GM19468 (cell line): ENCODE measurements around the gene RAE1.
"Not testable (repeated sequence)": the region's sequence is repeated elsewhere in the genome, so short reads cannot be mapped to it uniquely, and the experiment has no call there.

Experiments used
- ATAC-seq: cut with Tn5 transposase; IDR thresholded peaks from one replicate; pipeline ENCODE4 v1.9.1; 2021; ENCODE audit warnings: mild to moderate bottlenecking, moderate library complexity, moderate number of reproducible peaks; ENCODE audit not compliant: unreplicated experiment; ENCODE audit errors: extremely low read depth

The RAE1 gene

DNA sequence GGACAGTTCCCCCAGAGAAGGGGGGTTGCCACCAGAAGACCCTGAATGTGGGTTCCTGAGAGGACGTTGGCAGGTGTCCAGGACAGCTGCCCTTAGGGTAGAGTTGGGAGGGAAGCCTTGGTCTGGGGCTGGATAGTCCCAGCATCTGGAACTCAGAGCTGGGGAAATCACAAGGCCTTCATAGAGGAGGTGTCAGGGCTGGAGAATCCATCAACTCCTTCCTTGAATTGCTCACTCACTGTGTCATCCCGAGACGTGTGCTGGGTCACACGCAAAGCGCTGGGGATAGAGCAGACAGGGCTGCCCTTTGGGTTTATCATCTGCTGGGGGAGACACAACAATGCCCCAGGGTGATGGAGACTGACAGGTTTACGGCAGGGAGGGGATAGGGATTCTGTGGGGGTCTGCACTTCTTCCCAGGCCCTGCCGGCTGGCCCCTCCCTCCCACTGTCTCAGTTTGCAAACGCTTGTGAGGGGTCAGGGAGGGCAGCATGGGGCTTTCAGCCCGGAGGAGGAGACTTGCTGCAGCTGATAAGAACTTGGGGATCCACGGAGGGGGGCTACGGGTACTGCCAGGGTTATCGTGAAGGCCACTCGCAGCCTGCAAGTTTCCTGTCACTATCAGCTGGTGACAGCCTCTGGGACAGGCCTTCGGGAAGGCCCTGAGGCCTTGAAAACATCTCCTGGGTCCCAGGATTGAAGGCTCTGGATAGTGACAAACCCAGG lies 58.8 kb downstream of the RAE1 start:
- no peak for ATAC-seq

DNA sequence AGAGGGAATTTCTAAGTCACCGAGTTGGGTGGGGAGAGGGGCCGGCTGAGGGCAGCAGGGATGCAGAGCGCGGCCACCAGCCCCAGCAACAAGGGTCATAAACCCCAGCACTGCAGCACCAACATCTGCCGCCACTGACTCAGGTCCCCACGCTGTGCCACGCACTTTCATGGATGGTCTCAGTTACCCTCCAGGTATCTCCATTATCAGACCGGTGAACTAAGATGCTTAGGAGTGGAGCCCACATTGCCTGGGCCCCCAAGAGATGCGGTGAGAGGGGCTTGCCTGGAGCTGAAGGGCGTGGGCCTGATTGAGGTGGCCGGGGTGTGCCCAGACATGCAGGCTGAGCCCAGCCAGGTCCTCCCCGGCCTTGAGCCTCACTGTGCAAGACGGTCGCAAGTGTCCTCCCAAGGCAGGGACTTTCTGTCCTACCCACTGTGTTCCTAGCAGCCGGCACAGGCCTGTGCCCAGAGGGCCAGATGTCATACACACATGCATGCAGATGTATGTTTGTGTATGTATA lies 59.4 kb downstream of the RAE1 start:
- no peak for ATAC-seq

DNA sequence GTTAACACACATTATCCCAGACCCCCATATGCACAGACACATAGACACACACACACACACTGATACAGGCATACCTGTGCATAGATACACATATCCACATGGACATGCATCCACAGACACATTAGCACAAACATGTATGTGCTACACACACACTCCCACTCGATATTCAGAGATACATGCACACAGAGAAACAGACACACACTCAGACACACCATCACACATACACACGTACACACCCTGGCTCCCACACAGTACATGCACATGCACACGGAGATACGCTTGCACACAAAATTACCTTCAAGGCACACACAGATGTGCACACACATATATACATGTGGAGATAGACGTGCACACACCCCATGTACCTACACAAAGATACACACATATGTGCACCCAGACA lies 59.9 kb downstream of the RAE1 start:
- ATAC-seq: no peak

DNA sequence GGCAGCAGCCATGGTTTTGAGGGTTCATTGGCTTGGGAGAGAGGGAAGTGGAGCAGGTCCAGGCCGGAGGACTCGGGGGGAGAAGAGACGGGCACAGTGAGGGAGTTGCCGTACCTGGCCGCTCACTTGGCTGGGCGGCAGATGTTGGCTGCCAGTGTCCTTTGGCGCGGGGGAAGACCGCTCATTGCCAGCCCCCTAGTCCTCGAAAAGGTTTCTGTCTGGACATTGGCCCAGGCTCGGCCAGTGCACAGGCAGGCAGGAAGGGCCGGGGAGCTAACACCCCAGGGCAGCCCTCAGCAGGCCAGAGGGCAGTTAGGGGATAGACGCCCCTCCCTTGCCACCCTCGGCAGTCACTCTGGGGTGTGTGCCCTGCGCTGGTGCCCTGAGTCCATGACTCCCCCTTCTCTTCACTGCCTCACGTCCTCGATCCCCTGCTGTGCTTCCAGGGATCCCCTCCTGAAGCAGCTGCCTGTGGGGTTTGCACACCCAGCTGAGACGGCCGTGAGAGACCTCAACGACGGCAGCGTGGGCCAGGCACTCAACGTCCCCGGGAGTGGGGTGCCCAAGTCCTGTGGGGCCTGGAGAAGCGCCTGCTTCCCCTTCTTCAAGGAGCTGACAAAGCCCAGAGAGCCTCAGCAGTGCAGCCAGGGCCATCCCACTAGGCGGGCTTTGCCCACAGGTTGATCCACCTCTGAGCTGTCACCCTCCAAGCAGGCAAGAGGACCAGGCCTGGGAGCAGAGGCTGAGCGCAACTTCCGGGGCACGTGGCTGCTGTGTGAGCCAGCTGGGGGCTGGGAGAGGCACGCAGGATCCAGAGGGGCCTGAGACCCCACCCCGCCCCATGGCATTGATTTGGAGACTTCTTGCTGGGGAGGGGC lies 60.6 kb downstream of the RAE1 start:
- no peak for ATAC-seq

DNA sequence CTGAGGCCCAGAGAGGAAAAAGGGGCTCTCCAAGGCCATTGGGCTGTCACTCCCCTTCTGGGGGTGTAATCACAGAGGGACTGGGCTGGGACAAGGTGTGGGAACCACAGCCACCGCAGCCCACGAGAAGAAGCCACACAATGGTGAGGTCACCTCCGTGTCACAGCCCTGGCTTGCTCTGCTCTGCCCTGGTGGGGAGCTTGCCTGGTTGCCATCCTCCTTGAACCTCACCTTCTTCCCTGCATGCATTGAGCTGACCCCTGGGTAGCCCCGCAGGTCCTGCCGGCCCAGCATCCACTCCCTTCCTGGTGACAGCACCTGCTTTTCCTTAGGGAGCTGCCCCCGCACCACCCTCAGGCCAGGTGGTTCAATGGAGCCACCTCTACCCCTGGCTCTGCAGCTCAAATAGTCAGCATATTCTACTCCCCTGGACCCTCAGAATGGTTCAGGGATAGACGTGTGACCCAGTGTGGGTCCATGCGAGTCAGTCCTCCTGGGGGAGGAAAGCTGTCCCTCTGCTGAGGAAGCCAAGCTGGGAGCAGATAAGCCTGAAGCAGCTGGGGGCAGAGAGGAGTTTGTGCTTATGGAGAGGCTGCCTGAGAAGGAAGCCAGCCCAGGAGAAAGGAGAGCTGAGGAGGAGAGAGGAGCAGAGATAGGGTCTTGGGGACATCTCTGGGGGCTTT lies 61.4 kb downstream of the RAE1 start:
- no peak for ATAC-seq

DNA sequence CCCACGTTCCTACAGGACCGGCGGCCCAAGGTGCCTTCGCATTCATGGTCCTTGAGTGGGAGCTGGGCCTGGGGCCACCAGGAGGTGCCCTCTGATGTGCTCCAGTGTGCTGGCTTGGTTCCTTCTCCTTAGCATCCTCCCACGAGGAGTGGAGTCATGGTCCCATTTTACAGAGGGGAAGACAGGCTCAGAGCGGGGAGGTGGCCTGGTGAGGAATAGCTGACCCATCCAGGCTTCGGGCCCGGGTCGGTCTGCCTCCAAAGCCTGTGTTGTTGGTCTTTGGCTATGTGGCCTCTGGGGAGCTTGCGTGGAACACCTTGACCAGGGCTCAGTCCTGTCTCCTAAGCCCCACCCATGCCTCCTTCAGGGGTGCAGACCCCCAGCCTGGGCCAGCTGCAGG lies 62.9 kb downstream of the RAE1 start:
- no peak for ATAC-seq

DNA sequence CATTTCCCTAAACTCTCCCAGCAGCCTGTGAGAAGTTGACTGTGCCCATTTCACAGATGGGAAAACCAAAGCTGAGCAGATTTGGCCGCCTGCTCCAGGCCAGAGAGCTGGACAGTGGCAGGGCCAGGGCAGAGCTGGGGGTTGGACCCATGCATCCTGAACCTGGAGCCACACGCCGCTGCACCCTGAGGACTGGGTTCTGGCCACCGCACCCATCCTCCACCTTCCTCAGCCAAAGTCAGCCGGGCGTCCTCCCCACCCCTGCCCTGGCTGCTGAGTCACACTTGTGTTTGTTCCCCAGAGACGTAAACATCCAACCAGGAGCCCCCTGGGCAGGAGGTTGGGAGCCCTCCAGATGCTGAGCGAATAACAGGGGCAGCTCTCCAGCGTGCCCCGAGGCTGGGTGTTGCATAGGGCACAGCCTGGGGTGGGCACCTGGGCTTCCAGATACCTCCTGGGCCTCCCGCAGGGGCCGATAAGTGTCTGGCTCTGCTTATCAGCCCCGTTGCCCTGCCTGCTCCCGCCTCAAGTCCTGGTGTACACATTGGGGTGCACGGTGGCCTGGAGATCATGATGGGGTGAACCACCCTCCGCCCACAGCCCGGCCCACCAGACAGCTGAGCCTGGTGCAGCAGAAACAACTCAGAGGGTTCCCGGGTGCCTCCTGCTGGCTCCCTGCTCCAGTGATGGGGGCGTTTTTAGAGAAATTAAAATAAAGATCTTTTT lies 64.0 kb downstream of the RAE1 start:
- no peak for ATAC-seq

DNA sequence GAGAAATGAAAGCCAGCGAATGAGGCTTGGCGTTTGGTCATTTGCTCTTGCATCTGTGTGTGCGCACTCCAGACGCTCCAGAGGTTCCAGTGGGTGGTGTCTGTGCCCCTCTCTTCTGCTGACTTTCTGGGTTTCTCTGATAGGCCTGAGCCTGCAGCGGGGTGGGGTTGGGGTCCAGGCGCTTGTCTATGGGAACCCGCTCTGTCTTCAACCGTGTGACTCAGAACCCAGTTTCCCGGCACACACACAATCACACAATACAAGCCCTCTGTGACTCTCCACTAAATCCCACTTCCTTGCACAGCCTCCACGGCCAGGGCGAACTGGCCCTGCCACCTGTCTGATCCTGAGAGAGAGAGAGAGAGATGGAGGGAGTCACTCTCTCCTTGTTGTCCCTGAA lies 64.7 kb downstream of the RAE1 start:
- no peak for ATAC-seq

DNA sequence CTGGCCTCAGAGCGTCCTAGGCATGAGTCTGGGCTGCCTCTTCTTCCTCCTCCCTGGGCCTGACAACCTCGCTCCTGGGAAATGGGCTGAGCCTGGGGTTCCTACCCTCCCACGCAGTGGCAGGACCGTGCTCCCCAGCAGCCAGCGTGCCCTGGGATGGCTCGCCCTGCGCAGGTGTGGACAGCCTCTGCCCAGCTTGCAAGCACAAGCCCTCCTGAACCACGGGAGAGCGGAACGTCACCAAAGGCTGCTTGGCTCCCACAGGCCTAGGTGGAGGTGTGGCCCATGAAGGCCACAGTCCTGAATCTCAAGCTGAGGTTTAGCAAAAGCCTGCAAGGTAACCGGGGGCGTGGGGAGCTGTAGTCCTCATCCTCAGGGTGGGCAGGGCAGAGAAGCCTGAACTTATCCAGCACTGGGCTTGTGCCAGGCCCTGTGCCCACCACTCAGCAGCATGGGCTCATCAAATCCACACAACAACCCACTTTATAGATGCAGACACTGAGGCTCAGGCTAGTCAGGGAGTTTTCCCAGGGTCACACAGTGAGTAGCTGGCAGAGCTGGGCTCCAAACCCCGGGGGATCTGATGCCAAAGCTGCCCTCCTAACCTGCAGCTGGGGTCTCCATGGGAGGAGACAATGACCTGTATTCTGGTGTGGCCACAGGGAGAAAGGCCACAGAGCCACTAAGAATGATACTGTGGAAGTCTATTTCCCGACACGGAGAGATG lies 65.4 kb downstream of the RAE1 start:
- ATAC-seq: no peak

DNA sequence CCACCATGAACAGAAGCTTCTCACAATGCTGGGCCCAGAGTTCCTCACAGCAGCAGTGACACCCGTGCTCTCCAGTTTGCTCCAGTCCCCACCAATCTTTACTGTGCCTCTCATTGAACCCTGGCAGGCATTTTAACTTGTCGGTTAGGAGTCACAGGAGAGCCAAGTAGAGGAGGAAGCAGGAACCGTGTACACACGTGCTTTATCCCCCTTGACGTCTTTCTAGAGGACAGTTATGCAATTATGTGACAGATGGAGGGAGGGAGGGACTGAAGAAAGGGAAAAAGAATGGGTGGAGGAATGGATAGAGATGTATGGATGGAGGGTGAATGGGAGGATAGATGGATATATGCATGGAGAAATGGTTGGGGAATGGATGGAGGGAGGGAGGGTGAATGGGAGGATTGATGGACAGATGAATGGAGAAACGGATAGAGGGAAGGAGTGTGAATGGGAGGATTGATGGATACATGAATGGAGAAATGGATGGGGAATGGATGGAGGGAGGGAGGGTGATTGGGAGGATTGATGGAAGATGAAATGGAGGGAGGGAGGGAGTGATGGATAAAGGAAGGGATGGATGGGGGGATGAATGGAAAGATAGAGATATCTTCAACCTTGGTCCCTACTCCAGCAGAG lies 66.1 kb downstream of the RAE1 start:
- ATAC-seq: no peak

DNA sequence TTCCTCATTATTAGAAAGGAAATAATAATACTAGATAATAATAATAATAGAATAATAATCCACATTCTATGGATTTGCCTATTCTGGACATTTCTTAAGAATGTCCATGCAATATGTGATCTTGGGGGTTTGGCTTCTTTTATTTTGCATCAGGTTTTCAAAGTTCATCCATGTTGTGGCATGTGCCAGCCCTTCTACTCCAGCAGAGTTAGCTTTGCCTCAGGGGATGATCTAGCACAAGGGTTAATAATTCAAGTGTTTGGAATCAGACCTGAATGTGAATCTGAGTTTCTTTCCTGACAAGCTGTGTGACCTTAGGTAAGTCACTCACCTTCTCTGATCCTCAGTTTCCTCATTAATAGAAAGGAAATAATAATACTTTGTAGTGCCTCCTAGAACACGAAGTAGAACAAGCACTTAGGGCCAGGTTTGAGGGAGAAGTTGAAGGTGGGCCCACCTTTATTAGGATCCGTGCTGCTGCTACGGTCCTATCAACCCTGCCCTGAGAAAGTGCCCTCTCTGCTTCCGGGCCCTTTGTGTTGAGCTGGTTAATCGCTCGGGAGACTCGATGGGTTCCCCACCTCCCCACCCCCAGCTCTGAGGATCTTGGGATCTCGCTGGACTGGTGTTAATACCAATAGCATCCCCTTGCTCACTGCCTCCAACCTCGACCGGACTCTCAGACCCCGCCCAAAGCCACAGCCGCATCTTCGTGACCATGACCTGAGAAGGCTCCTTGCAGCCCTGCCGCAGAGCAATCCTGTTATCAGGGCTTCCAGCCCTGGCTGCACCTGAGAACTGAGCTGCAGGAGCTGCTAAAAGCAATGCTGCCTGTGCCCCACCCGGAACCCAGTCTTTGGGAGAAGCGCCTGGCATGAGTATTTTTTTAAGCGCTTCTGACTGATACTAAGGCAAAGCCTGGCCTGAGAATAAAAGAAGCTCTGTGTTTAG lies 67.0 kb downstream of the RAE1 start:
- no peak for ATAC-seq

DNA sequence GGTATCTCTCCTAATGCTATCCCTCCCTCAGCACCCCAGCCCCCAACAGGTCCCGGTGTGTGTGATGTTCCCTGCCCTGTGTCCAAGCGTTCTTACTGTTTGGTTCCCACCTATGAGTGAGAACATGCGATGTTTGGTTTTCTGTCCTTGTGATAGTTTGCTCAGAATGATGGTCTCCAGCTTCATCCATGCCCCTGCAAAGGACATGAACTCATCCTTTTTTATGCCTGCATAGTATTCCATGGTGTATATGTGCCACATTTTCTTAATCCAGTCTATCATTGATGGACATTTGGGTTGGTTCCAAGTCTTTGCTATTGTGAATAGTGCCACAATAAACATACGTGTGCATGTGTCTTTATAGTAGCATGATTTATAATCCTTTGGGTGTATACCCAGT lies 68.4 kb downstream of the RAE1 start:
- ATAC-seq: not testable (repeated sequence)

DNA sequence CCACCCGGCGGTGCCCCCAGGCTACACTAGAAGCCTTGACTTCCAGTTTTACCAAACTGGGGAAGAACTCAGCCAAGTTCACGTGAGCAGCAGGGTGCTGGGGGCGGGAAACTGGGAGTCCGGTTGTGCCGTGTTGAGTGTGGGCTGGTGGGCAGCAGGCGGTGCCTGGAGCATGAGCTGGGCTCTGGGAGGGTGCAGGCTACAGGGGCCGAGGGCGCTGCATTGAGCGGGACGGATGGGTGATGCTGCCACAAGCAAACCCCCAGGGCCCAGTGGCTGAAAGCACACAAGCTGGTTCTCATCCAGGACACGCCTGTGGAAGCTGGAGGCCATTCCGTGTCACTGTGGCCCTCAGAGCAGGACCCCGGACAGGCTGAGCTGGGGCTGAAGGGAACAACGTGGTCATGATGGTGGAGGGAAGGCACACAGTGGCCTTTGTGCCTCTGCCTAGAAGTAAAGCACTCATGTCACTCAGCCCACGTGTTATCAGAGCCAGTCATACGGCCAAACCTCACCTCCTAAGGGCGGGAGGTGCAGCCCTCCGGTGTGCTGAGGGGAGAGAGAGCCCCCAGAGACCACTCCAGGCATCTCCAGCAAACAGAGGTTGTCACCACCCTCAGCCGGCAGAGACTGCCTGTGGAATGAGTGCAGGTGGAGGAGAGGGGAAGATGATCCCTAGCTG lies 69.7 kb downstream of the RAE1 start:
- ATAC-seq: no peak

DNA sequence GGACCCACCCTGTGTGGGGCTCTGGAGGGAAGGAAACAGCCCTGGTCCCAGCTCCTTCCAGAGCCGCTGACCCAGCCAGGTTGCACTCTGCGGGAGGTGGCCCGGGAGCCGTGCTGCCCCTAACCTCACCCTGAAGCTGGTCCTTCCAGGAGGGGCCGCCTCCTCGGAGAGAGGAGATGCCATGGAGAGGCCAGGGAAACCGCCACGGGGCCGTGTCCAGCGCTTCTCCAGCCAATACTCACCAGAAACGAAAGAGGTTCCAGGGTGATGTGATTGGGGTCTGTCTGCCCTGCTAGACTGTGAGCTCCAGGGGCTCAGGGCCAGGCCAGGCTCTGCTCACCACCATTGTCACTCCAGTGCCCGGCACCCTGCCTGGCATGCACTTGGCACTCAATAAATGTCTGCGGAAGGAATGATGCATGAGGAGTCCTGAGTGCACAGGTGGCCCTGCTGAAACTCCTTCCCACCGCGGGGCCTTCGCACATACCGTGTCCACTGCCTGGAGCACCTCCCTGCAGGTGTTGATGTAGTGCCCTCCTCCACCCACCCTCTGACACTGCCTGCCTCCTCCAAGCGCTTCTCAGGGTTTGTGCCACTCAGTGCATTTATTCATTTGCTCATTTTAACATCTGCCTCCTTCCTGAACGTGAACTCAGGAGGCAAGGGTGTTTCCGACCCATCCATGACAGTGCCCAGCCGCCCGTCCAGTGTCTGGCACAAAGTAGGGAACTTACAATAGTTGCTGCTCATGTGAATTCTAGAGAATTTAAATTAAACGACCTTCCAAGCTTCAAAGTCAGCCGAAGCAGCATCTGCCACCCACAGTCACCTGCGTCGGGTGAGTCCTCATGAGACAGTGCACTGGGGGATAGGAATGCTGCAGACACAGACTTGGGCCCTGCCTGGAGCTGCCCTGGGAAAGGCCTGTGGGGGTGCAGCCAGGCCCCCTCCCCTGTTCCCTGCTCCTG lies 70.5 kb downstream of the RAE1 start:
- no peak for ATAC-seq

DNA sequence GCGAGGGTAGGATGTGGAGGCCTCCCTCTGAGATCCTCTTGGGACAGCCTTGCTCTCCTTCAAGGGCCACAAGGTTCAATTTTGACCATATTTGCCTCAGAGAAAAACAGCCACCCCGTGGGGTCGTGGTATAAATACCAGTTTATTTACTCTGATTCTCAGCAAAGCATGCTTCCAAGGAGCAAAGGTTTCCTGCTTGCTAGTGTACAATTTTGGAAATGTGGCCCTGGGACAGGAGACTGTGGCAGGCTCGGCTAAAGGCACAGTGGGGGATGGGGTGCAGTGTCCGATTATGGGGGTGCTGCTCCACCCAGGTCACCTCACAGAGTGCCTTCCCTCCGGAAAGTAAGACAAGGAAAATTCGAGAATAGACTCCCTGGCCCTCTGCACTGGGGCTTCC lies 71.2 kb downstream of the RAE1 start:
- ATAC-seq: no peak
